ENCODE results near the gene ALG12. TPM values are rescaled to one million over a fixed set of nuclear protein-coding genes. Genes with fewer than 3 reads are reported as not detected.
A peak's percentile ranks its signal among the peaks of the same experiment; 100 is the strongest.

Gene ALG12
- total and polyA plus RNA-seq, 2 of the 13 experiments (the other 11 are each of a cell fraction or from before 2014, with no cell fraction given) = 7.8 to 15.8 TPM

- TF ChIP-seq ZFYVE20 (CRISPR knock-in tag; IDR thresholded peaks at IDR 0.05; ENCODE audit: borderline replicate concordance, low read depth) (0 out of 2 replicates have a peak, but pooled peaks have one; percentile 26), PAF1 (CRISPR knock-in tag; IDR thresholded peaks at IDR 0.05) (no peak), FOSL1 (CRISPR knock-in tag; IDR thresholded peaks at IDR 0.05; ENCODE audit: borderline replicate concordance) (no peak), HOXA5 (CRISPR knock-in tag; IDR thresholded peaks at IDR 0.05) (no peak), NCOA2 (CRISPR knock-in tag; IDR thresholded peaks at IDR 0.05) (0 out of 2 replicates have a peak, but pooled peaks have one; percentile 12), HHEX (CRISPR knock-in tag; IDR thresholded peaks at IDR 0.05) (no peak), ZNF414 (CRISPR knock-in tag; IDR thresholded peaks at IDR 0.05) (0 out of 2 replicates have a peak, but pooled peaks have one; percentile 1), ATF6 (CRISPR knock-in tag; conservative IDR thresholded peaks at IDR 0.05) (no peak), ZNF724P (CRISPR knock-in tag; IDR thresholded peaks at IDR 0.05; ENCODE audit: borderline replicate concordance) (peak; percentile 84; the same call in 1 of the 2 replicates), ZNF75D (CRISPR knock-in tag; IDR thresholded peaks at IDR 0.05; ENCODE audit: borderline replicate concordance) (no peak), ZNF678 (CRISPR knock-in tag; IDR thresholded peaks at IDR 0.05) (no peak), MEIS2 (CRISPR knock-in tag; IDR thresholded peaks at IDR 0.05) (no peak), ZSCAN20 (CRISPR knock-in tag; IDR thresholded peaks at IDR 0.05; ENCODE audit: borderline replicate concordance) (no peak), KLF9 (CRISPR knock-in tag; IDR thresholded peaks at IDR 0.05; ENCODE audit: low read depth) (no peak), SP5 (CRISPR knock-in tag; IDR thresholded peaks at IDR 0.05; ENCODE audit: borderline replicate concordance, low read depth) (peak; percentile 77), HDAC2 (CRISPR knock-in tag; IDR thresholded peaks at IDR 0.05) (peak; percentile 51; the same call in 1 of the 2 replicates), ZMAT3 (CRISPR knock-in tag; conservative IDR thresholded peaks at IDR 0.05) (peak; percentile 36), TBX3 (IDR thresholded peaks at IDR 0.05; ENCODE audit: borderline replicate concordance) (no peak), ZFP36L2 (CRISPR knock-in tag; IDR thresholded peaks at IDR 0.05) (no peak), NFRKB (IDR thresholded peaks at IDR 0.05) (no peak), IRF9 (CRISPR knock-in tag; IDR thresholded peaks at IDR 0.05; ENCODE audit: borderline replicate concordance) (peak; percentile 38), ZBTB21 (CRISPR knock-in tag; IDR thresholded peaks at IDR 0.05) (no peak), HNF4G (IDR thresholded peaks at IDR 0.05; ENCODE audit: borderline replicate concordance, low read depth, low read length) (no peak), HNF4G (CRISPR knock-in tag; IDR thresholded peaks at IDR 0.05; ENCODE audit: borderline replicate concordance, low read depth) (0 out of 2 replicates have a peak, but pooled peaks have one; percentile 11), SMARCE1 (IDR thresholded peaks at IDR 0.05; ENCODE audit: borderline replicate concordance) (no peak), ZNF251 (CRISPR knock-in tag; IDR thresholded peaks at IDR 0.05) (no peak)
These were observed 40.9 kb upstream of the ALG12 start (continued) for GRCh38 chr22:49958931-49959781.
